ENCODE data around the gene G6PC2. TPM values are rescaled to one million over a fixed set of nuclear protein-coding genes. Genes with fewer than 3 reads are reported as not detected.

Gene G6PC2
- total RNA-seq, 1 donor from 2014 or later: not detected

DNA sequence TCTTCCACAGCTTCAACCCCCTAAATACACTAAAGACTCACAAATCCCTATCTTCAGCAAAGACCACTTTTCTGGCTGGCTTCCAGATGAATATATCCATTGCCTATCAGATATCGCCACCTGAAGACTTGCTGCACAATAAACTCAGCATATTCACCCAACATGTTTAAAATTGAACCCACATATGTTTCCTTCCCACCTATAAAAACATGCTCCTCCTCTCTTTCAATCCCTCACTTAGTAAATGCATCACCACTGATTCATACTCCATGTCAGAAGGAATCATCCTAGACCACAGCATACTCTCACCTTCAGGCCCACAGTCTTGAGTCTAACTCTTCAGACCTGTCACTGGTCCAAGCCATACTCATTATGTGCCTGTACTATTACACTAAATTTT is 16.1 kb upstream of the G6PC2 start:
- no peak overlapping the region for H3K4me3 Mint-ChIP-seq (ENCODE audit: unreplicated experiment)
- no peaks in the 10 kb centered on the region for H3K9me3 Mint-ChIP-seq (ENCODE audit: unreplicated experiment)
- TF ChIP-seq, protein P1, sequence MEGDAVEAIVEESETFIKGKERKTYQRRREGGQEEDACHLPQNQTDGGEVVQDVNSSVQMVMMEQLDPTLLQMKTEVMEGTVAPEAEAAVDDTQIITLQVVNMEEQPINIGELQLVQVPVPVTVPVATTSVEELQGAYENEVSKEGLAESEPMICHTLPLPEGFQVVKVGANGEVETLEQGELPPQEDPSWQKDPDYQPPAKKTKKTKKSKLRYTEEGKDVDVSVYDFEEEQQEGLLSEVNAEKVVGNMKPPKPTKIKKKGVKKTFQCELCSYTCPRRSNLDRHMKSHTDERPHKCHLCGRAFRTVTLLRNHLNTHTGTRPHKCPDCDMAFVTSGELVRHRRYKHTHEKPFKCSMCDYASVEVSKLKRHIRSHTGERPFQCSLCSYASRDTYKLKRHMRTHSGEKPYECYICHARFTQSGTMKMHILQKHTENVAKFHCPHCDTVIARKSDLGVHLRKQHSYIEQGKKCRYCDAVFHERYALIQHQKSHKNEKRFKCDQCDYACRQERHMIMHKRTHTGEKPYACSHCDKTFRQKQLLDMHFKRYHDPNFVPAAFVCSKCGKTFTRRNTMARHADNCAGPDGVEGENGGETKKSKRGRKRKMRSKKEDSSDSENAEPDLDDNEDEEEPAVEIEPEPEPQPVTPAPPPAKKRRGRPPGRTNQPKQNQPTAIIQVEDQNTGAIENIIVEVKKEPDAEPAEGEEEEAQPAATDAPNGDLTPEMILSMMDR (IDR thresholded peaks at IDR 0.05): no peak
- no peak for DNase-seq (ENCODE audit: extremely low spot score, unreplicated experiment)
- no peak overlapping the region for H3K27ac Mint-ChIP-seq (ENCODE audit: unreplicated experiment)
- H3K36me3 Mint-ChIP-seq (ENCODE audit: unreplicated experiment): no peaks in the 10 kb centered on the region
- H3K27me3 Mint-ChIP-seq (ENCODE audit: unreplicated experiment): no peaks in the 10 kb centered on the region
- peaks cover 9% of the 10 kb centered on the region for H3K4me1 Mint-ChIP-seq (ENCODE audit: unreplicated experiment)

DNA sequence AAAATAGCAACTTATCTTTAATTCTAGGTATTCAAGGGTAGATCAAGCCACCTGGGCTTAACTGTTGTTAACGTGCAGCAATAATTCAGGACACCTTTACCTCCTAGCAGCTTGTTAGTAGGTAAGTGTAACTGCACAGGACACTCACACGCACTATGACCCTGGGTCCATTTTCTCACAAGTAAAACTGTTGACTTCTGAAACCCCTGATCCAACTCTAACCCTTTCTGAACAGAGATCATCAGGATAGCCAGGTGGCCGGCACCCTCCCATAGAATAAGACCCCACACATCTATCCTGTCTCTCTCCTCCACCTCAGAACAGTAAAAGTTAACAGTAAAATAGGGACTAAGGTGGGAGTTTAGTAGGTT is 11.5 kb upstream of the G6PC2 start:
- Mint-ChIP-seq H3K4me3 (ENCODE audit: unreplicated experiment) (peak overlapping the region; percentile 95), H3K27ac (ENCODE audit: unreplicated experiment) (no peak overlapping the region), H3K27me3 (ENCODE audit: unreplicated experiment) (peaks cover 21% of the 10 kb centered on the region), H3K4me1 (ENCODE audit: unreplicated experiment) (peaks cover 17% of the 10 kb centered on the region), H3K36me3 (ENCODE audit: unreplicated experiment) (no peaks in the 10 kb centered on the region), H3K9me3 (ENCODE audit: unreplicated experiment) (no peaks in the 10 kb centered on the region)
- TF ChIP-seq, protein P1 (IDR thresholded peaks at IDR 0.05): no peak
- no peak for DNase-seq (ENCODE audit: extremely low spot score, unreplicated experiment)

DNA sequence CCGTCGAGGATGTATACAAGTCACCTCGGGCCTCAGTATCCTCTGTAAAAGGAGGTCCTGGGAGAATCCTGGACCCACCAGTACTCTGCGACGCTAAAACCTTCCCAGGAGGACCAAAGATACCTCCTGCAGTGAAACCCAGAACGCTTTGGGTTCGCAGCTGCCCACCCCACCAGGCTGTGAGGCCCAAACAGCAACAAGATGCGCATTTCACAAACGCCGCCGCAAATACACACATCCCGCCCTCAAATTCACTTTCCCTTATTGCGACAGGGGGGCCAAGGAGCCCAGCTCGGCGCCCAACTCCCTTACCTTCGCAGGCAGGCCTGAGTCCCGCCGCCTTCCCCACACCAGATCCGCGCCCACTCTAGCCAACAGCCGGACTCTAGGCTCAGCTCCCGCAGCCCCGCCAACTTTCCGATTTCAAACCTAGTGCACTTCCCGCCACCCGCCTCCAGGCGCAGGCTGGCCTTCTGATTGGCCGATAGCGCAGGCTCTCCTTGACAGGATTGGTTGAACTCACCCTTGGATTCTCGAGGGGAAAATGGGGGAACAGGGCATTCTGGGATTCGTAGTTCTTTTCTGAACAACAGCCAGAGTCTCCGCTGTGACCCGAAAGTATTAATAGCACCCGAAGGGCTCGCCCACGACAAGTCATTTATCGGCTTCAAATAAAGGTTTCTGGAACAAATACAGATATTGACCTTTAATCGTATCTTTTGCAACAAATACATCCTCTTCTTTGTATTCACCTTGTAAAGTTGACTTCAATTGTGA is 10.9 kb upstream of the G6PC2 start, which contains the start of gene SPC25:
Gene SPC25 (minus strand): TSS at position 425 of the 777 bp plus-strand sequence. CDS start 911 bp downstream, outside the sequence.
- H3K4me1 Mint-ChIP-seq (ENCODE audit: unreplicated experiment): peaks cover 17% of the 10 kb centered on the region
- no peaks in the 10 kb centered on the region for H3K9me3 Mint-ChIP-seq (ENCODE audit: unreplicated experiment)
- peak within 1 kb of the TSS; percentile 66 for H3K27ac Mint-ChIP-seq (ENCODE audit: unreplicated experiment)
- H3K36me3 Mint-ChIP-seq (ENCODE audit: unreplicated experiment): no peaks in the 10 kb centered on the region
- TF ChIP-seq, protein P1 (IDR thresholded peaks at IDR 0.05): no peak
- peak within 1 kb of the TSS; percentile 95 for H3K4me3 Mint-ChIP-seq (ENCODE audit: unreplicated experiment)
- peaks cover 24% of the 10 kb centered on the region for H3K27me3 Mint-ChIP-seq (ENCODE audit: unreplicated experiment)
- peak; percentile 94 for DNase-seq (ENCODE audit: extremely low spot score, unreplicated experiment)

DNA sequence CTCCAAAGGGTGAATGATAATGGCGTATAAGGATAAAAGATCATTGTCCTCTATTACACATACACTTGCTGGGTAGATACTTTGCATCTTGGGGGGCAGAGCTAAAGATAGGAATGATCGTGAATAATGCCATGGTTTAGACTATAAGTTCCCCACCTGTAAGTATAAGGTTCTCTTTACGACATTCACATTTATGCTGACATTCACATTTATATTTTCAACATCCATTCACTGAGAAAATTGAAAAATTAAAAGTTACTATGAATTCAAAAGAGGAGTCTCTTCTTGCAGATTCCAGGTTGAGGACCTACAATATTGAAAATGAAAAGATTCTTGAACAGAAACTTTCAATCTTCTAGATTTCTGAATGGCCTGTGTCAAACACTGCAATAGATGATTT is 8.8 kb upstream of the G6PC2 start:
- Mint-ChIP-seq H3K27me3 (ENCODE audit: unreplicated experiment) (peaks cover 29% of the 10 kb centered on the region), H3K27ac (ENCODE audit: unreplicated experiment) (no peak overlapping the region), H3K36me3 (ENCODE audit: unreplicated experiment) (no peaks in the 10 kb centered on the region), H3K9me3 (ENCODE audit: unreplicated experiment) (no peaks in the 10 kb centered on the region), H3K4me1 (ENCODE audit: unreplicated experiment) (peaks cover 17% of the 10 kb centered on the region), H3K4me3 (ENCODE audit: unreplicated experiment) (no peak overlapping the region)
- DNase-seq (ENCODE audit: extremely low spot score, unreplicated experiment): no peak
- TF ChIP-seq, protein P1 (IDR thresholded peaks at IDR 0.05): no peak

DNA sequence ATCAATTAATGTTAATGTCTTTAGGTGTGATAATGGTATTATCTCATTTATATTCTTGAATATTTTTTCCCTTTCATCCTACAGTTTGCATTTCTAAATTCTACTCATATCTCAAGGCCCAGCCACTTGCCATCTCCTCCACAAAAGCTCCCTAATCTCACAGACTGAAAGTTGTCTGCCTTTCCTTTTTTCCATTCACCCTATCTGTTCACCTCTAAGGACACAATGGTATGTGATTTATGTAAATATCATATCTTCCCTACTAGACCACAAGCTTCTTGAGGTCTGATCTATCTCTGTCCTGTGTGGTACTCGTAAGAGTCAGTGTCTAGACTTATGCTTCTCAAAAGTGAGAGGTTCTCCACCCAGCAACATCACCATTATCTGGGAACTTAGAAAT is 7.0 kb upstream of the G6PC2 start:
- Mint-ChIP-seq H3K27ac (ENCODE audit: unreplicated experiment) (no peak overlapping the region), H3K4me1 (ENCODE audit: unreplicated experiment) (peaks cover 16% of the 10 kb centered on the region), H3K36me3 (ENCODE audit: unreplicated experiment) (no peaks in the 10 kb centered on the region), H3K4me3 (ENCODE audit: unreplicated experiment) (no peak overlapping the region), H3K9me3 (ENCODE audit: unreplicated experiment) (no peaks in the 10 kb centered on the region), H3K27me3 (ENCODE audit: unreplicated experiment) (peaks cover 31% of the 10 kb centered on the region)
- no peak for DNase-seq (ENCODE audit: extremely low spot score, unreplicated experiment)
- TF ChIP-seq, protein P1 (IDR thresholded peaks at IDR 0.05): no peak
